ENCODE results near the gene KRT75. TPM values are rescaled to one million over a fixed set of nuclear protein-coding genes. Genes with fewer than 3 reads are reported as not detected.
A peak's percentile ranks its signal among the peaks of the same experiment; 100 is the strongest.
"Not testable (repeated sequence)": the region's sequence is repeated elsewhere in the genome, so short reads cannot be mapped to it uniquely, and the experiment has no call there.

The KRT75 gene
- not detected for total RNA-seq

DNA sequence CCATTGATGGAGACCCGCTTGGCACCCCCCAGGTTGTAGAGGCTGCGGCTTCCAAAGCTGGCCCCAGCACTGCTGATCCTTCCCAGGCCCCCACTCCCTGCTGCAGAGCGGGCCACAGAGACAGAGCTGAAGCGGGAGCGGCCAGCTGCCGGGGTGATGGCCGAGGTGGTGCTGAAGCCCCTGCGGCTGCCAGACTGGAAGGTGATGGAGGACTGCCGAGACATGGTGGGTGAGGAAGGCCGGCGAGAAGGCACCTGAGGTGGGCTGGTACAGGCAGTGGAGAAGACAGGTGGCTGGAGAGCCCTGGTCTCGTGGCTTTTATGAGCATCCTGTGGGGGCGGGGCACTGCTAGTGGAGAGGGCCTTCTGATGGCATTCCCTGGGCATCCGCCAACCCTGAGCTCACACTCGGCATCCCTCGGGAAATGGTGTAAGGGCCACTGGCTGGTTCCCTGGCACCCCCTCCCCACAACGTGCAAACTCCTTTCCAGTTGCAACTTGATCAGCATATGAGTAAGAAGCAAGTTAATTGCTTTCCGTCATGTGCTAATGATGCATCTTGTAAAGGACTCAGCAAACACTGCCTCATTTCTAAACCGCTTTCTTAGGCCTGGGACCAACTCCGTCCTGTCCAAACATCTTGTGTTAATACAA is at the start of gene KRT75:
TSS of gene KRT75 (minus strand) at position 291 of the 653 bp plus-strand sequence. CDS start at position 224, 67 bp downstream.
- no peak for DNase-seq (ENCODE audit: low spot score)

DNA sequence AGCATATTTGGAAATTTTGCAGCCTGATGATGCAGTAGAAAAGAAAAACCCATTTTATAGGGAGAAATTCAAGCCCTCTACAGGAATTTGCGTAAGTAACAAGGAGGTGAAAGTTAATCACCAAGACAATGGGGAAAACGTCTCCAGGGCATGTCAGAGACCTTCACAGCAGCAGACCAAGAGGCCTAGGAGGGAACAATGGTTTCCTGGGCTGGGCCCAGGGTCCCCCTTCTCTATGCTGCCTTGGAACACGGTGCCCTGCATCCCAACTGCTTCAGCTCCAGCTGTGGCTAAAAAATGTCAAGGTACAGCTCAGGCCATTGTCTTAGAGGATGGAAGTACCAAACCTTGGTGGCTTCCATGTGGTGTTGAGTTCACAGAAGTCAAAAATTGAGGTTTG is 45.9 kb upstream of the KRT75 start:
- DNase-seq (ENCODE audit: low spot score), result no peak

DNA sequence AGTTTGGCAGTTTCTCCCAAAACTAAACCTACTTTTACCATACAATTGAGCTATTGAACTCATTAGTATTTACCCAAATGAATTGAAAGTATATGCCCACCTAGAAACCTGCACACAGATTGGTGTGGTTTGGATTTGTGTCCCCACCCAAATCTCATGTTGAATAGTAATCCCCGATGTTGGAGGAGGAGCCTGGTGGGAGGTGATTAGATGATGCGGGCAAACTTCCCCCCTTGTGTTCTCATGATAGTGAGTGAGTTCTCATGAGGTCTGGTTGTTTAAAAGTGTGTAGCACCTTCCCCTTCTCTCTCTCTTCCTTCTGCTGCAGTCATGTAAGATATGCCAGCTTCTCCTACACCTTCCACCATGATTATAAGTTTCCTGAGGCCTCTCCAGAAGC is 43.5 kb upstream of the KRT75 start:
- DNase-seq (ENCODE audit: low spot score), result no peak

DNA sequence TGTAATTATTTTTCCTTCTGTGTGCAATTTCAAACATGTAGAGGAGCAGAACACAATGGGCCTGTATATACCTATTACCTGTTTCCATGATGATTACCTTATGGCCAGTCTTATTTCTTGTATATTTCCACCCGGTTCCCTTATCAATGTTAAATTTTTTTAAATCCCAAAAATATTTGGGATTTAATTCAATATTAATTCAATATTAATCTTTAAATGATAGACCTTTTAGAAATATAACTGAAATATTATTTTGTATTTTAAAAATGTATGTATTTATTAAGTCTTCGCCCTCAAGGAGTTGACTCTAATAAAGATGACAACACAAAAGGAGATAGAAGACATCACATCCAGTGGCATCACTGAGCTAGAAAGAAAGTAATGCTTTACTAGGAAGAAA is 40.0 kb upstream of the KRT75 start:
- no peak for DNase-seq (ENCODE audit: low spot score)

DNA sequence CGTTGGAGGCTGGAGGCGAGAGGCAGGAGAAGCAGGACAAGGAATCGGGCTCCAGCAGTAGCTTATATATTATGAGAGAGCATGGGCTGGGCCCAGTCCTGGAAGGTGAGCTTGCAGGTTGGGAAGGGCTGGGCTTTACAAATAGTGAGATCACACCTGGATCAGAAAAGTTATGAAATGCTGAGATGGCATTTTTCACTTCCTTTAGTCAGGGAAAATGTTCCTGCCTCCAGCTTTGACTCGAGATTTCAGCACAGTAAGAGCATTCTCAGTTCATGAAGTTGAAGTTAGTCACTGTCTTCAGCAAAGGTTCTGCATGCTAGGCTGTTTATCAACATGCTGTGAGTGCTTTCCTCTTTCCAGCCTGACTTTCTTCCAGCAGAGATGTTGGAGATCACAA is 39.6 kb upstream of the KRT75 start, which contains the start of gene KRT6C:
TSS of gene KRT6C (minus strand) at position 38 of the 400 bp plus-strand sequence. CDS start 68 bp downstream, outside the sequence.
- DNase-seq (ENCODE audit: low spot score), result no peak

DNA sequence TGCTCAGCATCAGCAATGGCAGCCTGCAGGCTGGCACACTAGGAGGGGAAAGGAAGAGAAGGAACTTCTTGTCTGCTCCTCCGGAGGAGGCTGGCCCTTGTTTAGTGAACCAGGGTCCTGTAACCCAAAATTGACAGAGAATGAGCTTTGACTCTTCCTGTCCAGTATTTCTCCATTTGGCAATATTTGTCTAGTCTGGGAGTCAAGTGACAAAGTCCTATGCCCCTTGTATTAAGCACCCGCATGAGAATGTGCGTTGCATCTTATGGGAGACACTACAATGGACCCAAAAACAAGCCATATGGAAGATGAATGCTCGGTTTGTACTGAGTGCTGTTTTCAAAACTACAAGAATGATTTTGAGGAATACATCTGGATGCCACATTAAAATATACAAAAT is 35.7 kb upstream of the KRT75 start:
- DNase-seq (ENCODE audit: low spot score), result no peak

DNA sequence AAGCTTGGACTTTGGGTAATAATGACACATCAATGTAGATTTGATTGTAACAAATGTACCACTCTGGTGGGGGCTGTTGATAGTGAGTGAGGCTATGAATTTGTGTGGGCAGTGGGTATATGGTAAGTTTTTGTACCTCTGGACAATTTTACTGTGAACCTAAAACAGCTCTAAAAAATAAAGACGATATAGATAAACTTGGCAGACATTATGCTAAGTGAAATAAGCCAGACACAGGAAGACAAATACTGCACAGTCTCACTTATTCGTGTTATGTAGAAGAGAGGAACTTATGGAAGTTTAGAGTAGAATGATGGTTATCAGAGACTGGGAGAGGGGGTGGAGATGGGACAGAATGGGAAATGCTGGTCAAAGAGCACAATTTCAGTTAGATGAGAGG is 30.7 kb upstream of the KRT75 start:
- no peak for DNase-seq (ENCODE audit: low spot score)

DNA sequence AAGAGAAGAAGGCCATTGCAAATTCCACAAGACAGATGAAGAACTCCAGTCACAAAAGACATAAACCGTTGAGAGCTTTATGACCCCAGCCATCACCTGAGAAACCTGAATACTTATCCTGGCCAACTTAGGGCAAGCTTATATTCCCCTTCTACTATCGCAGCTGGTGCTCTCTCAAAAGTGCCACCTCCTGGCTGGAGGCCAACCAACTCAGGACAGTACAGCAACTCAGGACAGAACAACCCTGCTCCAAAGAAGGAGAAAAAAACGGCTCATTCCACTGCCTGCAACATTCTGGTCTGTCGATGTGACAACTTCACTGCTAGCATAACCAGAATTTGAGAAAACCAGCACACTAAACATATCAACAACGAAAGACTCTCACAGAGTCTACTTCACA is 27.5 kb upstream of the KRT75 start:
- DNase-seq (ENCODE audit: low spot score), result no peak

DNA sequence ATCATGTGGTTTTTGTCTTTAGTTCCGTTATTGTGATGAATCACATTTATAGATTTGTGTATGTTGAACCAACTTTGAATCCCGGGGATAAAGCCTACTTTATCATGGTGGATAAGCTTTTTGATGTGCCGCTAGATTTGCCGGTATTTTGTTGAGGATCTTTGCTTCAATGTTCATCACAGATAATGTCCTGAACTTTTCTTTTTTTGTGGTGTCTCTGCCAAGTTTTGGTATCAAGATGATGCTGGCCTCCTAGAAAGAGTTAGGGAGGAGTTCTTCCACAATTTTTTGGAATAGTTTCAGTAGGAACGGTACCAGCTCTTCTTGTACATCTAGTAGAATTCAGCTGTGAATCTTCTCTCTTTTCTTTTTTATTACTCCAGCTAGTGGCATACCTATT is 24.7 kb upstream of the KRT75 start:
- no peak for DNase-seq (ENCODE audit: low spot score)

DNA sequence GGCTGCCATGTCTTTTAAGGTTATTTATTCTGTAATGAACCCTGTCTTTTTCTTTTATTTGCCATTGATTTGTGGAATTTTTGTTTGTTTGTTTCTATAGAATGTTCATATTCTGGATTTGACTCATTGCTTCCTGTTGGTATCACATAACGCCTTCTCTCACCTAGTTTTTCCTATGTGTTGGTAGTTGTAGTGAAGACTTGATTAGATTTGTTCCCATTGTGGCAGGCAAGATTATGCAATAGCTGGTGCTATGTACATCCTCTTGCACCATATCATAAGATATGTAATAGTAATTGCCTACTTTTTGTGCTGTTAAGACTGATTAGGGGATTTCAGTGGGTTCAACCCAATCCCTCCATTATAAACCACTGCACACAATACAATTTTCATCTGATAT is 21.6 kb upstream of the KRT75 start:
- no peak for DNase-seq (ENCODE audit: low spot score)

DNA sequence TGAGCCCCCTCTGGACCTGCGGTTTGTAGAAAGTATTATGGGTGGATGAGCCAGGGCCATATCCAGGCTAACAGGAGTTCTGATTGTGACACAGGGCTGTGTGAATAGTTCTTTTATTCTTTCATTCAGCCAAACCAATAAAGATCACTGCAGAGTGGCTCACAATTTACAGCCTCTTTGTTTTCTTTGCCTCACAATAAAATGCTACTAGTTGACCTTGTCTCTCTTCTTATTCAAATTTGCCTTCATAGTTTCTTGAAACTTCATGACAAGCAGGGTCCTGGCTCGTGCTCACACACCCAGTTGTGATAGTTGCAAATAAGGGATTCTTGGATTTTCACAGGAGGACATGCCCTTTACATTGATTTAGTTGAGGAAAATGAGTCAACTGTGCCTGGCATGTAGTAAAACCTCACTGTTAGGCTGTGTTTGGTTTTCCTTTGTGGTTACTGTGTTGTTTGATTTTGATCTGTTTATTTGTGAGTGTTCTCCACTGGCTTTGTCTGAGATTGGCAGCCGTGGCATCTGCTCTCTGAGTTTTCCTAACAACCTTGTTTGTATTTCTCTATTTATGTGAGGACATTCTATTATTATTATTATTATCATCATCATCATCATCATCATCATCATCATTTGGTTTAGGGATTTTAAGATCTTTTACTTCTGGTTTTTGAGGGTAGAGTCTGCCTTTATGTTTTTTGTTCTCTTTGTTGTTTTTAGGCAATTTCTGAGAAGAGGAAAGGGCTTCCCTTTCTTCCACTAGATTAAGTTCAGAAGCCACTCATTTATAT is 20.4 kb upstream of the KRT75 start:
- no peak for DNase-seq (ENCODE audit: low spot score)

DNA sequence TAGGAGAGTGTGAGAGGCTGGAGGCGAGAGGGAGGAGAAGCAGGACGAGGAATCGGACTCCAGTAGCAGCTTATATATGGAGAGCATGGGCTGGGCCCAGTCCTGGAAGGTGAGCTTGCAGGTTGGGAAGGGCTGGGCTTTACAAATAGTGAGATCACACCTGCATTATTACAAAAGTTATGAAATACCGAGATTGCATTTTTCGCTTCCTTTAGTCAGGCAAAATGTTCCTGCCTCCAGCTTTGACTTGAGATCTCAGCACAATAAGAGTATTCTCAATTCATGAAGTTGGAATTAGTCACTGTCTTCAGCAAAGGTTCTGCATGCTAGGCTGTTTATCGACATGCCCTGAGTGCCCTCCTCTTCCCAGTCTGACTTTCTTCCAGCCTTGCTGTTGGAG is 17.9 kb upstream of the KRT75 start, which contains the start of gene KRT6B:
TSS of gene KRT6B (minus strand) at position 46 of the 400 bp plus-strand sequence. CDS start 68 bp downstream, outside the sequence.
- DNase-seq (ENCODE audit: low spot score), result no peak

DNA sequence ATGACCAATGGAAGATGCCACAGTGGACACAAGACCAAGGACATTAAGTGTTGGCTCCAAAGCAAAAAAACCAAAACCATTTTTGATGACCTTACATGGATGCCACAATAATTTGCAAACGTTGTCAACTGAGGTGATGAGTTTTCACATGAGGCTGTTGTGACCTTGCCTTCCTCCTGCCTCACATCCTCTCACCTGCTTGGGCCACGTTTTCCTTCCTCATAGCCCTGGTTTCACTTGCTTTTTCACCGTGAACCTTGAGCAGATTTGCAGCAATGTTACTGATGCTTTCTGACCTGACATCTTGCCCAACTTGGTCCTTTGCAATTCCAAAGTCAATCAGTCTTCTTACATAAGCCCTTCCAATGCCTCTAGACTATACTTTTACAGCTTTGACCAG is 14.1 kb upstream of the KRT75 start:
- DNase-seq (ENCODE audit: low spot score), result no peak

DNA sequence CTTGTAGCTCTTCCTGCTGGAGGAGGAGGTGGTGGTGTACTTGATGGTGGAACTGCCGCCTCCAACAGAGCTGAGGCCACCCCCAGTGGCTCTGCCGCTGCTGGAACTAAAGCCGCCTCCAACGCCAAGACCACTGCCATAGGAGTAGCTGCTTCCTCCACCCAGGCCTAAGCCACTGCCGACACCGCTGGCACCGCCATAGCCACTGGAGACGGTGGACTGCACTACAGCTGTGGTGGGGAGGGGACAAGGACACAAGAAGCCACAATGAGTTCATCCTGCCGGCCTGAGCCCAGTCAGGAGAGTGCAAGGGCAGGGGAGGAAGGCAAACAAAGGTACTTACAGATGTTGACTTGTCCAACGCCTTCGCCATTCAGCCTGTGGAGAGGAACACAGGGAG is 13.0 kb upstream of the KRT75 start:
- not testable (repeated sequence) for DNase-seq (ENCODE audit: low spot score)

DNA sequence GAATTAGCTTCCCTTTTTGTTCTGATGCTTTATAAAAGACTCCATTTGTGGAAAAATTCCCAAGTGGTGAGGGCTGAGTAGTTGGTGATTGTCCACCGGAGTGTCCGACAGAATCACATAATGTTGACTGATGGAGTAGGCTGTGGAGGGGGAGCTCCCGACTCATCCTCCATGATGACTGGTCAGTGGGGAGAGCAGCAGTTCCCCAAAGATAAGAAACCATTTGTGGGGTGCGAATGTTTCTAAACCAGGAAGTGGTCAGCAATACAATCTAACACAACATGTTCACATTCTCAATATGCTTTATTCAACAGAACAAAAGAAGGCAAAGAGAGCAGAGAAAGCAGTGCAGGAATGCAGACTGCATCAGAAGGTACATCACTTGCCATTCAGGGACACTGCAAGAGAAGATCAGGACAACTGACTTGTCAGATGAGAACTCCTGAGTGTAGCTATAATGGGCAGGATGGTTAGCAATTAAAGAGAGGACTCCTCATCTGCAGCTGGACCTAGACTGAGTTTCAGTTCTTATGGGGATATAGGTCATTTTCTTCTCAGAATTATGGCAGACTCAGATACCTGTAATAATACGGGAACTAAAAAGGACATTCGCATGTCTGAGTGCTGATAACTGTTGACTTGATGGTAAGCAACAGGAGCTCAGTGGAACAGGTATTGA is 12.3 kb upstream of the KRT75 start:
- DNase-seq (ENCODE audit: low spot score), result no peak

DNA sequence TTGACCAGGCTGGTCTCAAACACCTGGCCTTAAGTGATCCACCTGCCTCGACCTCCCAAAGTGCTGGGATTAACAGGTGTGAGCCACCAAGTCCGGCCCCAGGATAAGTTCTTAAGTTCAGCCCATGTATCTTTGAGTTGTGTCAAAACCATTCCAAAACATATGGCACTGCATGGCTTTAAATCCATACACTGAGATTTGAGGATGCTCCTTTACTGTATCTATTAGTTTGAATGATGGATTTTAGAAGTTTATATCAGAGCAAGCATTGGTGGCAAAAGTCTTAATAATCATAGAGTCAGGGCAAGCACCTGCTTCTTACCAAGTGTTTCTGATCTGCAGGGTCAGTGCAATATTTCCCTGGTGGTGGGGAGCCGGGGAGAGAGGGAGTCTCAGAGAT is 11.7 kb upstream of the KRT75 start:
- no peak for DNase-seq (ENCODE audit: low spot score)

DNA sequence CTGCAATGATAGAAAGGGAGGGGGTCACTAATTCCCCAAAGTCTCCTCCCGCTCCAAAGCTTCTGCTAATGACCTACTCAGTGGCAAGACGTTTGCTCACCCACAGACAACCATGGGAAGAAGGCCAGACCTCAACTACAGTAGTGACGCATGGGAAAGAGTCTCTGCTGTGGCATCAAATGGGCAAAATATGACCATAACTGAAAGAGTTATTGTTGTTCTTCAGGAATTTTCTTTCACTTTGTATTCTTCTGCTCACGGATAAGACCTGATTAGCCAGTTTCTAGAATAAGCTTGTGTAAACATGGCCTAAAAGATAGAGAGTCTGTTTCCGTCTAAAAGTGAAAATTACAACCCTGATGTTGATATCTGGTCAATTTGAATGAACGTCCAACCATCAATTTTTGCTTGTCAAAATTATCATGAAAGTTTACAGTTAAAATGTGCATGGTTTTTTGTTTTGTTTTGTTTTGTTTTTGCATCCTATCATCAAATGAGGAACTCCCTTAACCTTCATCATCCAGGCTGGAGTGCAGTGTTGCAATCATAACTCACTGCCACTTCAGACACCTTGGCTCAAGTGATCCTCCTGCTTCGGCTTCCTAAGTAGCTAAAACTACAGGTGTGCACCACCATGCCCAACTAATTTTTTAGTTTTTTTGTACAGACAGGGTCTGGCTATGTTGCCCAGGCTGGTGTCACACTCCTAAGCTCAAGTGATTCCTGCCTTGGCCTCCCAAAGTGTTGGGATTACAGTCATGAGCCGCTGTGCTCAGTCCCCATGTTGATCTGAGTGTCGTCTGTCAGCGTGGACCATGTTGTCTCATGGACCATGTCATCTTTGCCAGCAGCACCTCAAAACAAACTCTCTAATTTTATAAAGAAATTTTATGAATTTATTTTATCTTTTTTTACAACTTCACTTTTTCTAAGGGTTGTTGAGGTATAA is 10.8 kb upstream of the KRT75 start:
- no peak for DNase-seq (ENCODE audit: low spot score)

DNA sequence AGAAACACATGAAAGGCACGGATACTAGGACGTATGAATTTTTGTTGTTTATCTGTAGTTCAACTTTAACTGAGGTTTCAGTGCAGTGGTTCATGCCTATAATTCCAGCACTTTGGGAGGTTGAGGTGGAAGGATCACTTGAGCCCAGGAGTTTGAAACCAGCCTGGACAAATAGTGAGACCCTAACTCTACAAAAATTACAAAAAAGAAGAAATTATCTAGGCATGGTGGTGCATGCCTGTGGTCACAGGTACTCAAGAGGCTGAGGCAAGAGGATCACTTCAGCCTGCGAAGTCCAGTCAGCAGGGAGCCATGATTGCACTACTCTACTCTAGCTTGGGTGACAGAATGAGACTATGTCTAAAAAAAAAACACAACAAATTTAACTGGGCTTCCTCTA is 9.8 kb upstream of the KRT75 start:
- DNase-seq (ENCODE audit: low spot score), result no peak

DNA sequence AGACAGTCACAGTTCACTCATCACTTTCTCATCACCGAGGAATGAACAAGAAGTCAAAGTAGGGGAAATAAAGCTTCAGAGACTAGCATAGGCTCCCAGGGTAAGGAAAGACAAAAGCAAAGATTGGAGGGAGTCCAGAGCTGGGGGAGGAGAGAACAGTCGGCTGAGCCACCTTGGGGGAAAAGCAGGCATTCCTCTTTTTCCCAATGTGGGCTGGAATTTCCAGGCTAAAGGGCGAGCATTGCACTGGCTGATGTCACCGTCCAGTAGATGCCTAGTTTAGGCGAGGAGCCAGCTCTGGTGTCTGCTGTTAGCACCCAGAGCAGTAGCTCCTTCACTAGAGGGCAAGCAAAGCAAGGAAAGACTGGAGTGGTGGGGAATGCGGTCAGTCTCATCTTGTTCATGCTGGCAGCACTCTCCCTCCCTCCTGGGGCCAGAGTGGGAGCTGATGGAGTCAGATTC is 8.5 kb upstream of the KRT75 start:
- DNase-seq (ENCODE audit: low spot score), result peak; percentile 25

DNA sequence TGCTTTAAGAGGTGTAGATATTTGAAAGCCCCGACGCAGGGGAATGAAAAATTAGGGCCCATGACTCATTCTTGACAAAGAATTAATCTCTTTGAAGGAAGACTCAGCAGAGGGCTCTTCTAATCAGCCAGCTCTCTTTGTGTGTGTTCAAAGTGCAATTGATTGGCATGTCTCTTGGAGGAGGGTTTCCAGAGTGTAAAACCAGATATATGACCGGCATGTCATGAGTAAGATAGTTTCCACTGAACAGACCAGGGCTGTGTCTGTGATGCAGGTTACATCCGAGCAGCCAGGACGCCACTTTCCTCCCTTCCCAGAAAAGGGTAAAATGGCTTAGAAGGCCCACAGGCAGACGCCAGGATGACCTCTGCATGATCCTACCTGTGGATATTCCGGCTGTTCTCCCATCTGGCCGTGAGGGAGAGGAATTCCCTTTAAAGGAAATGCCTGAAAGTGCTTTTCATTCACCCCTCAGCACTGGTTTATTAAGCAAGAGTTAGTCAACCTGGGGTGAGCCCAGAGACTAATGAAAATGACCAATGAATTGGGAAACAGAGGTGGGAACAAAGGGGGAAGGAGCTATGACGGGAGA is 7.2 kb upstream of the KRT75 start:
- DNase-seq (ENCODE audit: low spot score), result no peak

DNA sequence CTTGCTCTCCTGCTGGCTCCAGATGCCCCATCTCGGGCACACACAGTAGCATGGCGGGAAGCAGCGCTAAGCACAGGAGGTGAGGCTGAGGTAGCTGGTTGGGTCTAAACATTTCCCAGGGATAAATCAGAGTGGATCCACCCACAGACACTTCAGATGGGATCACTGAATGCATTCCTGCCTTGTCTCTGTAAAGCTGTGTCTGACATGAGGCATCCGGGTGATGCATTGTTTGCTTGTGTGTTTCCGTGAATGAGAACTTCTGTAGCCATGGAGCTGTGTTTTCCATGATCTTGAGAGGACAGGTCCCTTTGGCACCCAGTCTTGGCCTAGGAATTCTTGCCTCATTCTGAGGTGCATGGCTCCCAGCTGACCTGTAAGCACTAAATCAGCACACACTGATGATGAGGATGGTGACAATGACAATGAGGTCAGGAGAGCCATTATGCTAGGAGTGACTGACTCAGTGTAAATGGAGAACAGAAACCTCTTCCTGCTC is 6.7 kb upstream of the KRT75 start:
- no peak for DNase-seq (ENCODE audit: low spot score)

Measured in mucosa of gallbladder (tissue), 1 donor.